Stomach (tissue), 4 donors: Measurements from ENCODE around the gene RGS11.

Experiments
- CTCF ChIP-seq, 7 experiments: fragments of 450-650 bp in 4 of 7; fragments of 200-600 bp in 3 of 7; sonication (generic) in 3 of 7; IDR thresholded peaks; one replicate each; pipeline ENCODE4 v1.5.1; 2016 to 2019; ENCODE audit warnings: antibody characterized with exemption in 7 of 7, control low read depth in 2 of 7, mild to moderate bottlenecking in 1 of 7
- POLR2A ChIP-seq, 4 donors: fragments of 450-650 bp; IDR thresholded peaks; one replicate each; pipeline ENCODE4 v1.6.1; 2016; ENCODE audit warnings: antibody characterized with exemption in 4 of 4, control low read depth in 2 of 4, mild to moderate bottlenecking in 1 of 4, moderate library complexity in 1 of 4

- TF ChIP-seq CTCF (IDR thresholded peaks at IDR 0.05), result no peak
- TF ChIP-seq POLR2A (IDR thresholded peaks at IDR 0.05), result no peak
These were observed 3.8 kb upstream of the RGS11 start for GRCh38 chr16:279531-279930.
